Measurements from ENCODE around the gene CCL26.
"Not testable (repeated sequence)": the region's sequence is repeated elsewhere in the genome, so short reads cannot be mapped to it uniquely, and the experiment has no call there.

The CCL26 gene

GRCh38 chr7:75735581-75736350 lies 36.2 kb downstream of the CCL26 start:
- TF ChIP-seq CTCF (IDR thresholded peaks at IDR 0.05; ENCODE audit: control insufficient read depth, extremely low read depth, insufficient read depth) = no peak
- no peak for DNase-seq (ENCODE audit: low read depth)
- no peak overlapping the region for H3K4me3 ChIP-seq (ENCODE audit: low read depth, low read length)

GRCh38 chr7:75734586-75735458 lies 37.2 kb downstream of the CCL26 start:
- no peak overlapping the region for H3K4me3 ChIP-seq (ENCODE audit: low read depth, low read length)
- DNase-seq (ENCODE audit: low read depth) = no peak
- TF ChIP-seq CTCF (IDR thresholded peaks at IDR 0.05; ENCODE audit: control insufficient read depth, extremely low read depth, insufficient read depth) = no peak

- no peak overlapping the region for H3K4me3 ChIP-seq (ENCODE audit: low read depth, low read length)
- DNase-seq (ENCODE audit: low read depth) = no peak
- no peak for TF ChIP-seq CTCF (IDR thresholded peaks at IDR 0.05; ENCODE audit: control insufficient read depth, extremely low read depth, insufficient read depth)
Measured at GRCh38 chr7:75732764-75733630, 39.0 kb downstream of the CCL26 start.

- H3K4me3 ChIP-seq (ENCODE audit: low read depth, low read length) = no peak overlapping the region
- TF ChIP-seq CTCF (IDR thresholded peaks at IDR 0.05; ENCODE audit: control insufficient read depth, extremely low read depth, insufficient read depth) = no peak
- DNase-seq (ENCODE audit: low read depth) = no peak
Measured at GRCh38 chr7:75732016-75732521, 39.9 kb downstream of the CCL26 start.

GRCh38 chr7:75729851-75730274 lies 42.1 kb downstream of the CCL26 start:
- DNase-seq (ENCODE audit: low read depth) = no peak
- no peak overlapping the region for H3K4me3 ChIP-seq (ENCODE audit: low read depth, low read length)
- no peak for TF ChIP-seq CTCF (IDR thresholded peaks at IDR 0.05; ENCODE audit: control insufficient read depth, extremely low read depth, insufficient read depth)

GRCh38 chr7:75727881-75728593 lies 44.0 kb downstream of the CCL26 start:
- TF ChIP-seq CTCF (IDR thresholded peaks at IDR 0.05; ENCODE audit: control insufficient read depth, extremely low read depth, insufficient read depth) = no peak
- no peak overlapping the region for H3K4me3 ChIP-seq (ENCODE audit: low read depth, low read length)
- no peak for DNase-seq (ENCODE audit: low read depth)

GRCh38 chr7:75727351-75727750 lies 44.7 kb downstream of the CCL26 start:
- not testable (repeated sequence) for DNase-seq (ENCODE audit: low read depth)

More at GRCh38 chr7:75727351-75727750, 44.7 kb downstream of the CCL26 start:
- H3K4me3 ChIP-seq (ENCODE audit: low read depth, low read length) = not testable (repeated sequence)

Measured in LNCaP clone FGC (cell line).